ENCODE results near the gene CITED4.

- TF ChIP-seq MAX (IDR thresholded peaks at IDR 0.05; ENCODE audit: low read depth) (peak; percentile 92), CTCF (IDR thresholded peaks at IDR 0.05) (no peak), ELF1 (IDR thresholded peaks at IDR 0.05) (peak; percentile 41; the same call in 1 of the 2 replicates), SMC3 (IDR thresholded peaks at IDR 0.05; ENCODE audit: low read depth, low read length) (no peak), TAF1 (IDR thresholded peaks at IDR 0.05; ENCODE audit: borderline replicate concordance, low read depth, low read length) (0 out of 2 replicates have a peak, but pooled peaks have one; percentile 49), POLR2AphosphoS5 (IDR thresholded peaks at IDR 0.05; ENCODE audit: low read depth, low read length) (no peak), RFX5 (IDR thresholded peaks at IDR 0.05; ENCODE audit: low read length) (no peak), EZH2phosphoT487 (IDR thresholded peaks at IDR 0.05; ENCODE audit: borderline replicate concordance, low read depth) (no peak), YY1 (IDR thresholded peaks at IDR 0.05; ENCODE audit: low read depth) (no peak), FOXM1 (IDR thresholded peaks at IDR 0.05; ENCODE audit: low read depth) (no peak), CHD2 (IDR thresholded peaks at IDR 0.05; ENCODE audit: low read length, partially characterized antibody) (no peak)
Observed at GRCh38 chr1:40877698-40878097, 15.5 kb upstream of the CITED4 start.
